Measurements from ENCODE around the gene WDTC1.
A peak's percentile ranks its signal among the peaks of the same experiment; 100 is the strongest.
"Not testable (repeated sequence)": the region's sequence is repeated elsewhere in the genome, so short reads cannot be mapped to it uniquely, and the experiment has no call there.

The WDTC1 gene

DNA sequence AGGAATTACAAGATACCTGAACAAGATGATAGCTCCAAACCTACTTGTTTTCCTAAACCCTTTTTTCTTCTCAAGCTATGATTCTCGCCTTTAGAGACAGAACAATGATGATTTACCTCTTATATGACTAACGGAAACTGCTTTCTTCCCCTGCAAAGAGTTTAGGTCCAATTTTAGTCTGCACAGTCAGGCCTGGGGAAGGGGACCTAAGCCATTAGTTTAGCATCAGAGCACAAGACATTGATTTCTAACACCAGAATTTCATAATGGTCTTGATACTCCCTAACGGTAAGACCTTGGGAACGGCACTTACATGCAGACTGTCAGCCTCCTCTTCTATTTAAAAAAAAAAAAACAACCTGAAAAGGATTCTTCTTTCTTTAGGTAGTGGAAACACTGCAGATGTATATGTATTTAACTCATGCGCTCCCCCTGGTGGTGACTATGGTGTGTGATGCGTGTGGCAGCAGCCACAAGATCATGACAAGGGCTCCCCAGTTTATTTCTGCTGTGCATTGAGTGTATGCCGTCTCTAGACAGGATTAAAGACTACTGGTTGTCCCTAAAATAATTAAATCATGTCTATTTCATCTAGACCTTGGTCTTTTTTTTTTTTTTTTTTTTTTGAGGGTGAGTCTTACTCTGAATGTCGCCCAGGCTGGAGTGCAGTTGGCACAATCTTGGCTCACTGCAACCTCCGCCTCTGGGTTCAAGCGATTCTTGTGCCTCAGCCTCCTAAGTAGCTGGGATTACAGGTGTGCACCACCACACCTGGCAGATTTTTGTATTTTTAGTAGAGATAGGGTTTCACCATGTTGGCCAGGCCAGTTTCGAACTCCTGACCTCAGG, 50.2 kb downstream of the WDTC1 start:
- Histone ChIP-seq H3K9ac (ENCODE audit: low read depth in 1 of 2, low read length in 2 of 2) (no peak overlapping the region), H3K27ac (ENCODE audit: low read depth, low read length) (no peak overlapping the region), H3K36me3 (ENCODE audit: control insufficient read depth in 1 of 2, insufficient read depth in 2 of 2, low read length in 2 of 2) (peaks cover 12 to 15% of the 10 kb centered on the region in 2 donors), H3K4me3 (ENCODE audit: low read depth in 1 of 2, low read length in 2 of 2) (no peak overlapping the region), H3K9me3 (ENCODE audit: control insufficient read depth in 1 of 2, low read length in 2 of 2) (no peaks in the 10 kb centered on the region), H3K4me1 (ENCODE audit: control insufficient read depth in 1 of 2, insufficient read depth in 2 of 2, low read length in 2 of 2) (peaks cover 6 to 8% of the 10 kb centered on the region in 2 donors), H3K27me3 (ENCODE audit: control insufficient read depth in 1 of 2, insufficient read depth in 2 of 2, low read length in 2 of 2) (no peaks in the 10 kb centered on the region)

GRCh38 chr1:27285274-27285660, 50.8 kb downstream of the WDTC1 start:
- no peaks in the 10 kb centered on the region for H3K27me3 ChIP-seq (ENCODE audit: control insufficient read depth in 1 of 2, insufficient read depth in 2 of 2, low read length in 2 of 2)
- no peak overlapping the region for H3K27ac ChIP-seq (ENCODE audit: low read depth, low read length)
- H3K9ac ChIP-seq (ENCODE audit: low read depth in 1 of 2, low read length in 2 of 2), result no peak overlapping the region
- peaks cover 12 to 15% of the 10 kb centered on the region in 2 donors for H3K36me3 ChIP-seq (ENCODE audit: control insufficient read depth in 1 of 2, insufficient read depth in 2 of 2, low read length in 2 of 2)
- no peak overlapping the region for H3K4me3 ChIP-seq (ENCODE audit: low read depth in 1 of 2, low read length in 2 of 2)
- H3K4me1 ChIP-seq (ENCODE audit: control insufficient read depth in 1 of 2, insufficient read depth in 2 of 2, low read length in 2 of 2), result peaks cover 8 to 11% of the 10 kb centered on the region in 2 donors
- no peaks in the 10 kb centered on the region for H3K9me3 ChIP-seq (ENCODE audit: control insufficient read depth in 1 of 2, low read length in 2 of 2)

GRCh38 chr1:27285821-27286220, 51.4 kb downstream of the WDTC1 start:
- H3K4me3 ChIP-seq (ENCODE audit: low read depth in 1 of 2, low read length in 2 of 2); H3K27me3 ChIP-seq (ENCODE audit: control insufficient read depth in 1 of 2, insufficient read depth in 2 of 2, low read length in 2 of 2); H3K9me3 ChIP-seq (ENCODE audit: control insufficient read depth in 1 of 2, low read length in 2 of 2); H3K27ac ChIP-seq (ENCODE audit: low read depth, low read length); H3K9ac ChIP-seq (ENCODE audit: low read depth in 1 of 2, low read length in 2 of 2): not testable (repeated sequence)
- Histone ChIP-seq H3K4me1 (ENCODE audit: control insufficient read depth in 1 of 2, insufficient read depth in 2 of 2, low read length in 2 of 2) (peaks cover 13 to 14% of the 10 kb centered on the region in 2 donors), H3K36me3 (ENCODE audit: control insufficient read depth in 1 of 2, insufficient read depth in 2 of 2, low read length in 2 of 2) (peaks cover 12 to 18% of the 10 kb centered on the region in 2 donors)

- Histone ChIP-seq H3K36me3 (ENCODE audit: control insufficient read depth in 1 of 2, insufficient read depth in 2 of 2, low read length in 2 of 2) (peaks cover 23% of the 10 kb centered on the region in 2 donors), H3K4me1 (ENCODE audit: control insufficient read depth in 1 of 2, insufficient read depth in 2 of 2, low read length in 2 of 2) (peaks cover 26 to 29% of the 10 kb centered on the region in 2 donors)
- H3K9me3 ChIP-seq (ENCODE audit: control insufficient read depth in 1 of 2, low read length in 2 of 2); H3K27ac ChIP-seq (ENCODE audit: low read depth, low read length); H3K27me3 ChIP-seq (ENCODE audit: control insufficient read depth in 1 of 2, insufficient read depth in 2 of 2, low read length in 2 of 2); H3K4me3 ChIP-seq (ENCODE audit: low read depth in 1 of 2, low read length in 2 of 2); H3K9ac ChIP-seq (ENCODE audit: low read depth in 1 of 2, low read length in 2 of 2): not testable (repeated sequence)
Measured at GRCh38 chr1:27289125-27289524, 54.7 kb downstream of the WDTC1 start.

- Histone ChIP-seq H3K9me3 (ENCODE audit: control insufficient read depth in 1 of 2, low read length in 2 of 2) (no peaks in the 10 kb centered on the region), H3K4me3 (ENCODE audit: low read depth in 1 of 2, low read length in 2 of 2) (peak overlapping the region in 1 of 2 donors; percentile 21), H3K9ac (ENCODE audit: low read depth in 1 of 2, low read length in 2 of 2) (peak overlapping the region; percentile 12 to 15), H3K27me3 (ENCODE audit: control insufficient read depth in 1 of 2, insufficient read depth in 2 of 2, low read length in 2 of 2) (no peaks in the 10 kb centered on the region), H3K27ac (ENCODE audit: low read depth, low read length) (peak overlapping the region; percentile 44), H3K4me1 (ENCODE audit: control insufficient read depth in 1 of 2, insufficient read depth in 2 of 2, low read length in 2 of 2) (peaks cover 26 to 29% of the 10 kb centered on the region in 2 donors), H3K36me3 (ENCODE audit: control insufficient read depth in 1 of 2, insufficient read depth in 2 of 2, low read length in 2 of 2) (peaks cover 30 to 32% of the 10 kb centered on the region in 2 donors)
Measured at GRCh38 chr1:27290581-27290980, 56.1 kb downstream of the WDTC1 start.

DNA sequence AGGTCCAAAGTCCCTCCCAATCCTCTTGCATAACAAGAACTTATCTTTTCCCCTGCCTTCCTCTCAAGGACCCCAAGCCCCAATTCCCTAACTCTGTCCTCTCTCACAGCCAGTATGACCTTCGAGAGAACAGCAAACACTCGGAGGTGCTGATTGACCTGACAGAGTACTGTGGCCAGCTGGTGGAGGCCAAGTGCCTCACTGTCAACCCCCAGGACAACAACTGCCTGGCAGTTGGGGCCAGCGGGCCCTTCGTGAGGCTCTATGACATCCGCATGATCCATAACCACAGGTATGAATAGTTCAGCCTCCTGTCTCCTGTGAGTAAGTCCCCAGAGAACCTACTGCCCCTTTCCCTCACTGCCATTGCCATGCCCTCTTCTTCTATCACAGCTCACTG, 57.7 kb downstream of the WDTC1 start:
- no peak overlapping the region for H3K4me3 ChIP-seq (ENCODE audit: low read depth in 1 of 2, low read length in 2 of 2)
- H3K4me1 ChIP-seq (ENCODE audit: control insufficient read depth in 1 of 2, insufficient read depth in 2 of 2, low read length in 2 of 2), result peaks cover 26 to 29% of the 10 kb centered on the region in 2 donors
- no peaks in the 10 kb centered on the region for H3K9me3 ChIP-seq (ENCODE audit: control insufficient read depth in 1 of 2, low read length in 2 of 2)
- H3K36me3 ChIP-seq (ENCODE audit: control insufficient read depth in 1 of 2, insufficient read depth in 2 of 2, low read length in 2 of 2), result peaks cover 39 to 42% of the 10 kb centered on the region in 2 donors
- H3K27me3 ChIP-seq (ENCODE audit: control insufficient read depth in 1 of 2, insufficient read depth in 2 of 2, low read length in 2 of 2), result no peaks in the 10 kb centered on the region
- no peak overlapping the region for H3K9ac ChIP-seq (ENCODE audit: low read depth in 1 of 2, low read length in 2 of 2)
- H3K27ac ChIP-seq (ENCODE audit: low read depth, low read length), result no peak overlapping the region

- Histone ChIP-seq H3K9me3 (ENCODE audit: control insufficient read depth in 1 of 2, low read length in 2 of 2) (no peaks in the 10 kb centered on the region), H3K27ac (ENCODE audit: low read depth, low read length) (no peak overlapping the region), H3K9ac (ENCODE audit: low read depth in 1 of 2, low read length in 2 of 2) (no peak overlapping the region), H3K27me3 (ENCODE audit: control insufficient read depth in 1 of 2, insufficient read depth in 2 of 2, low read length in 2 of 2) (no peaks in the 10 kb centered on the region), H3K4me3 (ENCODE audit: low read depth in 1 of 2, low read length in 2 of 2) (no peak overlapping the region), H3K36me3 (ENCODE audit: control insufficient read depth in 1 of 2, insufficient read depth in 2 of 2, low read length in 2 of 2) (peaks cover 45 to 51% of the 10 kb centered on the region in 2 donors), H3K4me1 (ENCODE audit: control insufficient read depth in 1 of 2, insufficient read depth in 2 of 2, low read length in 2 of 2) (peaks cover 18 to 24% of the 10 kb centered on the region in 2 donors)
Measured at GRCh38 chr1:27293915-27294314, 59.5 kb downstream of the WDTC1 start.

- no peaks in the 10 kb centered on the region for H3K9me3 ChIP-seq (ENCODE audit: control insufficient read depth in 1 of 2, low read length in 2 of 2)
- H3K4me1 ChIP-seq (ENCODE audit: control insufficient read depth in 1 of 2, insufficient read depth in 2 of 2, low read length in 2 of 2), result peaks cover 13 to 17% of the 10 kb centered on the region in 2 donors
- H3K27ac ChIP-seq (ENCODE audit: low read depth, low read length), result no peak overlapping the region
- no peak overlapping the region for H3K9ac ChIP-seq (ENCODE audit: low read depth in 1 of 2, low read length in 2 of 2)
- no peaks in the 10 kb centered on the region for H3K27me3 ChIP-seq (ENCODE audit: control insufficient read depth in 1 of 2, insufficient read depth in 2 of 2, low read length in 2 of 2)
- H3K36me3 ChIP-seq (ENCODE audit: control insufficient read depth in 1 of 2, insufficient read depth in 2 of 2, low read length in 2 of 2), result peaks cover 45 to 65% of the 10 kb centered on the region in 2 donors
- no peak overlapping the region for H3K4me3 ChIP-seq (ENCODE audit: low read depth in 1 of 2, low read length in 2 of 2)
Measured at GRCh38 chr1:27296773-27297291, 62.4 kb downstream of the WDTC1 start.

GRCh38 chr1:27297903-27298302, 63.5 kb downstream of the WDTC1 start:
- Histone ChIP-seq H3K36me3 (ENCODE audit: control insufficient read depth in 1 of 2, insufficient read depth in 2 of 2, low read length in 2 of 2) (peaks cover 40 to 71% of the 10 kb centered on the region in 2 donors), H3K9ac (ENCODE audit: low read depth in 1 of 2, low read length in 2 of 2) (no peak overlapping the region), H3K4me3 (ENCODE audit: low read depth in 1 of 2, low read length in 2 of 2) (no peak overlapping the region), H3K27me3 (ENCODE audit: control insufficient read depth in 1 of 2, insufficient read depth in 2 of 2, low read length in 2 of 2) (no peaks in the 10 kb centered on the region), H3K4me1 (ENCODE audit: control insufficient read depth in 1 of 2, insufficient read depth in 2 of 2, low read length in 2 of 2) (peaks cover 11% of the 10 kb centered on the region in 2 donors), H3K27ac (ENCODE audit: low read depth, low read length) (no peak overlapping the region), H3K9me3 (ENCODE audit: control insufficient read depth in 1 of 2, low read length in 2 of 2) (no peaks in the 10 kb centered on the region)

GRCh38 chr1:27298632-27299384, 64.4 kb downstream of the WDTC1 start:
- Histone ChIP-seq H3K27me3 (ENCODE audit: control insufficient read depth in 1 of 2, insufficient read depth in 2 of 2, low read length in 2 of 2) (no peaks in the 10 kb centered on the region), H3K36me3 (ENCODE audit: control insufficient read depth in 1 of 2, insufficient read depth in 2 of 2, low read length in 2 of 2) (peaks cover 36 to 75% of the 10 kb centered on the region in 2 donors), H3K4me1 (ENCODE audit: control insufficient read depth in 1 of 2, insufficient read depth in 2 of 2, low read length in 2 of 2) (peaks cover 11% of the 10 kb centered on the region in 2 donors), H3K4me3 (ENCODE audit: low read depth in 1 of 2, low read length in 2 of 2) (no peak overlapping the region), H3K9ac (ENCODE audit: low read depth in 1 of 2, low read length in 2 of 2) (no peak overlapping the region), H3K9me3 (ENCODE audit: control insufficient read depth in 1 of 2, low read length in 2 of 2) (no peaks in the 10 kb centered on the region), H3K27ac (ENCODE audit: low read depth, low read length) (peak overlapping the region; percentile 30)
